HepG2 (cell line): ENCODE measurements around the gene MPG. TPM values are rescaled to one million over a fixed set of nuclear protein-coding genes. Genes with fewer than 3 reads are reported as not detected.
A peak's percentile ranks its signal among the peaks of the same experiment; 100 is the strongest.

ENCODE experiments used
- EEA1 ChIP-seq: sonication (generic); formaldehyde crosslinking; IDR thresholded peaks from 2 replicates; pipeline ENCODE4 v1.5.1; 2020; ENCODE audit warnings: mild to moderate bottlenecking, missing genetic modification reagents, borderline replicate concordance
- HDAC2 ChIP-seq: sonication (generic); formaldehyde crosslinking; IDR thresholded peaks from 2 replicates; pipeline ENCODE4 v1.4.0; 2020; ENCODE audit warnings: missing genetic modification reagents
- IRX3 ChIP-seq: sonication (generic); formaldehyde crosslinking; IDR thresholded peaks from 2 replicates; pipeline ENCODE4 v1.8.1; 2023; ENCODE audit warnings: mild to moderate bottlenecking, low read depth, missing genetic modification reagents, borderline replicate concordance
- KMT2B ChIP-seq: IDR thresholded peaks from 2 replicates; pipeline ENCODE4 v1.6.1; 2016; ENCODE audit warnings: missing genetic modification reagents, missing compliant biosample characterization
- NR3C1 ChIP-seq: sonication (generic); formaldehyde crosslinking; IDR thresholded peaks from 2 replicates; pipeline ENCODE4 v1.4.0; 2020; ENCODE audit warnings: missing genetic modification reagents
- NRL ChIP-seq: sonication (generic); formaldehyde crosslinking; IDR thresholded peaks from 2 replicates; pipeline ENCODE4 v1.5.0; 2020; ENCODE audit warnings: missing genetic modification reagents, mild to moderate bottlenecking, moderate library complexity, borderline replicate concordance
- RBM39 ChIP-seq: fragments of 200-400 bp; formaldehyde crosslinking; IDR thresholded peaks from one replicate; pipeline ENCODE4 v1.6.1; 2018; ENCODE audit warnings: antibody characterized with exemption, mild to moderate bottlenecking, low read depth, low read length; ENCODE audit not compliant: poor library complexity, severe bottlenecking
- RFX1 ChIP-seq: fragments of 450-650 bp; IDR thresholded peaks from 2 replicates; pipeline ENCODE4 v1.6.1; 2017
- SNRNP70 ChIP-seq: fragments of 200-400 bp; formaldehyde crosslinking; IDR thresholded peaks from 2 replicates; pipeline ENCODE4 v1.6.1; 2017; ENCODE audit warnings: mild to moderate bottlenecking, low read depth, low read length, moderate library complexity
- STAG1 ChIP-seq: sonication (generic); formaldehyde crosslinking; IDR thresholded peaks from 2 replicates; pipeline ENCODE4 v1.4.0; 2020; ENCODE audit warnings: missing genetic modification reagents
- ZFP62 ChIP-seq: sonication (generic); formaldehyde crosslinking; IDR thresholded peaks from 2 replicates; pipeline ENCODE4 v1.4.0; 2020; ENCODE audit warnings: missing genetic modification reagents
- ZNF12 ChIP-seq: sonication (generic); formaldehyde crosslinking; IDR thresholded peaks from 2 replicates; pipeline ENCODE4 v1.5.0; 2020; ENCODE audit warnings: missing genetic modification reagents
- ZNF235 ChIP-seq: sonication (generic); formaldehyde crosslinking; IDR thresholded peaks from 2 replicates; pipeline ENCODE4 v1.8.1; 2023; ENCODE audit warnings: mild to moderate bottlenecking, missing genetic modification reagents, borderline replicate concordance
- ZNF337 ChIP-seq: sonication (generic); formaldehyde crosslinking; IDR thresholded peaks from 2 replicates; pipeline ENCODE4 v1.5.1; 2020; ENCODE audit warnings: missing genetic modification reagents, low read depth, mild to moderate bottlenecking, borderline replicate concordance
- ZNF468 ChIP-seq: sonication (generic); formaldehyde crosslinking; IDR thresholded peaks from 2 replicates; pipeline ENCODE4 v1.8.0; 2022; ENCODE audit warnings: mild to moderate bottlenecking, moderate library complexity, missing genetic modification reagents
- ZNF546 ChIP-seq: sonication (generic); formaldehyde crosslinking; conservative IDR thresholded peaks from 2 replicates; pipeline ENCODE4 v1.8.1; 2023; ENCODE audit warnings: mild to moderate bottlenecking, missing genetic modification reagents
- ZNF615 ChIP-seq: sonication (generic); formaldehyde crosslinking; IDR thresholded peaks from 2 replicates; pipeline ENCODE4 v1.5.0; 2020; ENCODE audit warnings: mild to moderate bottlenecking, missing genetic modification reagents, borderline replicate concordance
- ZNF713 ChIP-seq: sonication (generic); formaldehyde crosslinking; IDR thresholded peaks from 2 replicates; pipeline ENCODE4 v1.4.0; 2020; ENCODE audit warnings: mild to moderate bottlenecking, missing genetic modification reagents
- polyA plus RNA-seq, 8 experiments: library from polyadenylated mRNA; depleted of rRNA in 3 of 8; stranded (reverse) in 7 of 8; unstranded in 1 of 8; fragments of >200 nt; fragmentation: Illumina TruSeq in 4 of 8; extraction: Trizol in 4 of 8; gene quantifications; 2 replicates each; pipeline versions ENCODE4 v1.2.1 to v1.2.3, GENCODE V29; 2011 to 2016; ENCODE audit warnings: low read depth in 4 of 8, missing spikeins in 1 of 8, mixed read lengths in 1 of 8; ENCODE audit not compliant: insufficient read depth in 1 of 8
- total RNA-seq, 5 experiments: library from RNA; depleted of rRNA; stranded (reverse); fragments of >200 nt; fragmentation: Illumina TruSeq; extraction: Trizol; gene quantifications; 2 replicates each; pipeline ENCODE4 v1.2.3, GENCODE V29; 2016; ENCODE audit warnings: low read depth in 1 of 5
- TF ChIP-seq, protein P1 (sequence below): sonication (generic); formaldehyde crosslinking; IDR thresholded peaks from 2 replicates; pipeline ENCODE4 v1.5.0; 2020; ENCODE audit warnings: mild to moderate bottlenecking, missing genetic modification reagents, borderline replicate concordance
- TF ChIP-seq, protein P2 (sequence below): sonication (generic); formaldehyde crosslinking; IDR thresholded peaks from 2 replicates; pipeline ENCODE4 v1.5.1; 2020; ENCODE audit warnings: missing genetic modification reagents, mild to moderate bottlenecking, borderline replicate concordance
- TF ChIP-seq, protein P3 (sequence below): sonication (generic); formaldehyde crosslinking; IDR thresholded peaks from 2 replicates; pipeline ENCODE4 v1.4.0; 2020; ENCODE audit warnings: missing genetic modification reagents
- TF ChIP-seq, protein P4 (sequence below): sonication (generic); formaldehyde crosslinking; IDR thresholded peaks from 2 replicates; pipeline ENCODE4 v1.5.0; 2020; ENCODE audit warnings: missing genetic modification reagents, mild to moderate bottlenecking, borderline replicate concordance

Gene MPG
- total and polyA plus RNA-seq, 2 of the 13 experiments (the other 11 are each of a cell fraction or from before 2014, with no cell fraction given), result 59.1 to 62.5 TPM

DNA sequence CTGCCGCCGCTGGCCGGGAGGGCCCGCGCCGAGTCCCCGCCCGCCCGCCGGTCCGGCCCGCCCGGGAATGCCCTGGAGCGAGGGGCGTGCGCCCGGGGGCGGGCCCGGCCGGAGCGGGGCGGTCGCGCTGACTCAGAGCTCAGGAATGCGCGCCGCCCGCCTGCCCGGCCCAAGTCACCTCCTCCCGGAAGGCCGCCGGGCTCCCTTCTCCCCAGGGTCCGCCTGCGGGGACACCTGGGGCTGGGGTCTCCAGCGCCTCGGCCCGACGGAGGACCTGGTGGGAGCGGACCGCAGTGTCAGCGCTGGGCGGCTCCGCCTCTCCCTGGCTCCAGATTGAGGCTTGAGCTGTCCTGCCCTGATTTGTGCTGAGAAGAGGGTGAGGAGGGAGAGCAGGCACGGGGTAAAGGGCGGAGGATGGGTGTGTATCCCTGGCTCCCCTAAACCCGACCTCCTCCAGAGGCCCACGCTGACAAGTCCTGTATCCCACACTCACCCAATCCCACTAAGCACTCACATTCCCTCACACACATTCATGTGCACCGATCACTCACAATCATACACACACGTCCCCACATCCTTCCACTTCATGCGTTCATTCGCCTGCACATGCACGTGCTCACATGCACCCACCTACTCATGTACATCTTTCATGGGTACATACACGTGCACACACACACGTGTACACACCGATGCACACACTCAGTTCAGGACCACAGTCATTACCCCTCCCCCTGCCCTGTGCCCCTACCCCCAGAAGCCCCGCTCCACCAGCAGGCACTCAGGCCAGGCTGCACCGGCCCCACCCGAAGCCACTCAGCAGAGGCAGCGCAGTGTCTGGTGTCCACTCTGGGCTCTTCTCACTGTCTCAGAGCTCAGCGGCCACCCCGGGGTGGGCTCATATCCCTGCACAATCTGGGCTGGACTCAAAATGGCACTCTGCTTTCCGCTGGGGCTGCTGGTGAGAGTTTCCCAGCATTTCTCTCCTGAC, 5.2 kb upstream of the MPG start, which contains the start of gene RHBDF1 (continued):
- TF ChIP-seq RBM39 (peak; percentile 68), ZNF337 (CRISPR knock-in tag) (no peak), ZNF713 (CRISPR knock-in tag) (no peak), EEA1 (0 out of 2 replicates have a peak, but pooled peaks have one; percentile 33), RFX1 (no peak), KMT2B (no peak), NRL (peak; percentile 24; the same call in 1 of the 2 replicates), ZNF12 (no peak), SNRNP70 (no peak), IRX3 (no peak), ZNF546 (CRISPR knock-in tag) (no peak), ZNF235 (no peak), ZNF615 (no peak), ZNF468 (no peak; the same call in 1 of the 2 replicates), STAG1 (CRISPR knock-in tag) (no peak), NR3C1 (CRISPR knock-in tag) (no peak), HDAC2 (CRISPR knock-in tag) (peak; percentile 50; the same call in 1 of the 2 replicates), ZFP62 (CRISPR knock-in tag) (no peak)
- TF ChIP-seq, protein P1, sequence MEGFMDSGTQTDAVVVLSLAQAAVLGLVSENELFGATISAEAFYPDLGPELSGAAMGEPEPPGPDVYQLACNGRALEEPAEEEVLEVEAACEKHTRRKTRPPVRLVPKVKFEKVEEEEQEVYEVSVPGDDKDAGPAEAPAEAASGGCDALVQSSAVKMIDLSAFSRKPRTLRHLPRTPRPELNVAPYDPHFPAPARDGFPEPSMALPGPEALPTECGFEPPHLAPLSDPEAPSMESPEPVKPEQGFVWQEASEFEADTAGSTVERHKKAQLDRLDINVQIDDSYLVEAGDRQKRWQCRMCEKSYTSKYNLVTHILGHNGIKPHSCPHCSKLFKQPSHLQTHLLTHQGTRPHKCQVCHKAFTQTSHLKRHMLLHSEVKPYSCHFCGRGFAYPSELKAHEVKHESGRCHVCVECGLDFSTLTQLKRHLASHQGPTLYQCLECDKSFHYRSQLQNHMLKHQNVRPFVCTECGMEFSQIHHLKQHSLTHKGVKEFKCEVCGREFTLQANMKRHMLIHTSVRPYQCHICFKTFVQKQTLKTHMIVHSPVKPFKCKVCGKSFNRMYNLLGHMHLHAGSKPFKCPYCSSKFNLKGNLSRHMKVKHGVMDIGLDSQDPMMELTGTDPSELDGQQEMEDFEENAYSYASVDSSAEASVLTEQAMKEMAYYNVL (CRISPR knock-in tag), result no peak
- TF ChIP-seq, protein P2, sequence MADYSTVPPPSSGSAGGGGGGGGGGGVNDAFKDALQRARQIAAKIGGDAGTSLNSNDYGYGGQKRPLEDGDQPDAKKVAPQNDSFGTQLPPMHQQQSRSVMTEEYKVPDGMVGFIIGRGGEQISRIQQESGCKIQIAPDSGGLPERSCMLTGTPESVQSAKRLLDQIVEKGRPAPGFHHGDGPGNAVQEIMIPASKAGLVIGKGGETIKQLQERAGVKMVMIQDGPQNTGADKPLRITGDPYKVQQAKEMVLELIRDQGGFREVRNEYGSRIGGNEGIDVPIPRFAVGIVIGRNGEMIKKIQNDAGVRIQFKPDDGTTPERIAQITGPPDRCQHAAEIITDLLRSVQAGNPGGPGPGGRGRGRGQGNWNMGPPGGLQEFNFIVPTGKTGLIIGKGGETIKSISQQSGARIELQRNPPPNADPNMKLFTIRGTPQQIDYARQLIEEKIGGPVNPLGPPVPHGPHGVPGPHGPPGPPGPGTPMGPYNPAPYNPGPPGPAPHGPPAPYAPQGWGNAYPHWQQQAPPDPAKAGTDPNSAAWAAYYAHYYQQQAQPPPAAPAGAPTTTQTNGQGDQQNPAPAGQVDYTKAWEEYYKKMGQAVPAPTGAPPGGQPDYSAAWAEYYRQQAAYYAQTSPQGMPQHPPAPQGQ (CRISPR knock-in tag), result no peak
- TF ChIP-seq, protein P3, sequence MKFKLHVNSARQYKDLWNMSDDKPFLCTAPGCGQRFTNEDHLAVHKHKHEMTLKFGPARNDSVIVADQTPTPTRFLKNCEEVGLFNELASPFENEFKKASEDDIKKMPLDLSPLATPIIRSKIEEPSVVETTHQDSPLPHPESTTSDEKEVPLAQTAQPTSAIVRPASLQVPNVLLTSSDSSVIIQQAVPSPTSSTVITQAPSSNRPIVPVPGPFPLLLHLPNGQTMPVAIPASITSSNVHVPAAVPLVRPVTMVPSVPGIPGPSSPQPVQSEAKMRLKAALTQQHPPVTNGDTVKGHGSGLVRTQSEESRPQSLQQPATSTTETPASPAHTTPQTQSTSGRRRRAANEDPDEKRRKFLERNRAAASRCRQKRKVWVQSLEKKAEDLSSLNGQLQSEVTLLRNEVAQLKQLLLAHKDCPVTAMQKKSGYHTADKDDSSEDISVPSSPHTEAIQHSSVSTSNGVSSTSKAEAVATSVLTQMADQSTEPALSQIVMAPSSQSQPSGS (CRISPR knock-in tag), result peak; percentile 66; the same call in 1 of the 2 replicates
- TF ChIP-seq, protein P4, sequence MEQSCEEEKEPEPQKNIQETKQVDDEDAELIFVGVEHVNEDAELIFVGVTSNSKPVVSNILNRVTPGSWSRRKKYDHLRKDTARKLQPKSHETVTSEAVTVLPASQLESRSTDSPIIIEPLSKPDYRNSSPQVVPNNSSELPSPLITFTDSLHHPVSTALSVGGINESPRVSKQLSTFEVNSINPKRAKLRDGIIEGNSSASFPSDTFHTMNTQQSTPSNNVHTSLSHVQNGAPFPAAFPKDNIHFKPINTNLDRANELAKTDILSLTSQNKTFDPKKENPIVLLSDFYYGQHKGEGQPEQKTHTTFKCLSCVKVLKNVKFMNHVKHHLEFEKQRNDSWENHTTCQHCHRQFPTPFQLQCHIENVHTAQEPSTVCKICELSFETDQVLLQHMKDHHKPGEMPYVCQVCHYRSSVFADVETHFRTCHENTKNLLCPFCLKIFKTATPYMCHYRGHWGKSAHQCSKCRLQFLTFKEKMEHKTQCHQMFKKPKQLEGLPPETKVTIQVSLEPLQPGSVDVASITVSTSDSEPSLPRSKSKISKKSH (CRISPR knock-in tag), result no peak
